H9 (cell line): Measurements from ENCODE around the gene SLC45A1. TPM values are rescaled to one million over a fixed set of nuclear protein-coding genes. Genes with fewer than 3 reads are reported as not detected.

Experiments
- DNase-seq: peaks from one replicate; pipeline ENCODE4 v3.0.0-alpha.2; 2017
- H2AFZ ChIP-seq: one replicate; pipeline ENCODE4 v1.6.1; 2013; ENCODE audit warnings: mild to moderate bottlenecking, low read length, control low read depth, moderate library complexity
- H2AK5ac ChIP-seq: 2 replicates; pipeline ENCODE4 v1.6.1; 2013; ENCODE audit warnings: low read length, control low read depth, mixed read lengths; ENCODE audit not compliant: insufficient read length
- H2BK120ac ChIP-seq: one replicate; pipeline ENCODE4 v1.6.1; 2013; ENCODE audit warnings: low read depth, mild to moderate bottlenecking, low read length, control low read depth, inconsistent platforms; ENCODE audit not compliant: poor library complexity, severe bottlenecking
- H2BK12ac ChIP-seq: 2 replicates; pipeline ENCODE4 v1.6.1; 2013; ENCODE audit warnings: low read length, control low read depth, mixed read lengths, low read depth; ENCODE audit not compliant: insufficient read length
- H2BK15ac ChIP-seq: 2 replicates; pipeline ENCODE4 v1.6.1; 2013; ENCODE audit warnings: low read depth, low read length, control low read depth
- H2BK20ac ChIP-seq: one replicate; pipeline ENCODE4 v1.6.1; 2013; ENCODE audit warnings: low read depth, mild to moderate bottlenecking, low read length, control low read depth, inconsistent platforms; ENCODE audit not compliant: poor library complexity, severe bottlenecking
- H2BK5ac ChIP-seq: 2 replicates; pipeline ENCODE4 v1.6.1; 2013; ENCODE audit warnings: low read length, control low read depth, mixed read lengths; ENCODE audit not compliant: insufficient read length
- H3K14ac ChIP-seq: 2 replicates; pipeline ENCODE4 v1.6.1; 2013; ENCODE audit warnings: low read length, control low read depth; ENCODE audit not compliant: insufficient read depth
- H3K18ac ChIP-seq: 2 replicates; pipeline ENCODE4 v1.6.1; 2013; ENCODE audit warnings: low read depth, mild to moderate bottlenecking, mixed read lengths, low read length, control low read depth; ENCODE audit not compliant: insufficient read length
- H3K23ac ChIP-seq: 2 replicates; pipeline ENCODE4 v1.6.1; 2013; ENCODE audit warnings: low read length, control low read depth, mixed read lengths, low read depth; ENCODE audit not compliant: insufficient read length
- H3K23me2 ChIP-seq: 2 replicates; pipeline ENCODE4 v1.6.1; 2013; ENCODE audit warnings: low read depth, mild to moderate bottlenecking, mixed read lengths, low read length, control low read depth; ENCODE audit not compliant: insufficient read length, poor library complexity, severe bottlenecking
- H3K27ac ChIP-seq: 2 replicates; pipeline ENCODE4 v1.5.1; 2013; ENCODE audit warnings: low read length, control low read depth, mixed read lengths, low read depth; ENCODE audit not compliant: insufficient read length
- H3K27me3 ChIP-seq: 2 replicates; pipeline ENCODE4 v1.6.1; 2013; ENCODE audit warnings: low read length, control low read depth, inconsistent platforms; ENCODE audit not compliant: insufficient read depth
- H3K4ac ChIP-seq: 2 replicates; pipeline ENCODE4 v1.6.1; 2013; ENCODE audit warnings: low read depth, mild to moderate bottlenecking, control low read depth, inconsistent platforms, low read length, moderate library complexity
- H3K4me1 ChIP-seq: 2 replicates; pipeline ENCODE4 v1.6.1; 2013; ENCODE audit warnings: low read length, control low read depth, inconsistent platforms; ENCODE audit not compliant: insufficient read depth
- H3K4me2 ChIP-seq: 2 replicates; pipeline ENCODE4 v1.6.1; 2013; ENCODE audit warnings: low read length, control low read depth, mixed read lengths; ENCODE audit not compliant: insufficient read length, insufficient read depth
- H3K56ac ChIP-seq: 2 replicates; pipeline ENCODE4 v1.6.1; 2013; ENCODE audit warnings: low read depth, mild to moderate bottlenecking, mixed read lengths, low read length, control low read depth; ENCODE audit not compliant: insufficient read length
- H3K79me1 ChIP-seq: 2 replicates; pipeline ENCODE4 v1.6.1; 2013; ENCODE audit warnings: low read depth, mild to moderate bottlenecking, moderate library complexity, low read length, control low read depth, inconsistent platforms; ENCODE audit not compliant: insufficient read depth, poor library complexity, severe bottlenecking
- H3K79me2 ChIP-seq: 2 replicates; pipeline ENCODE4 v1.6.1; 2013; ENCODE audit warnings: low read length, control low read depth, inconsistent platforms; ENCODE audit not compliant: insufficient read depth
- H3K9ac ChIP-seq: 2 replicates; pipeline ENCODE4 v1.6.1; 2013; ENCODE audit warnings: low read length, control low read depth, mixed read lengths; ENCODE audit not compliant: insufficient read length; ENCODE audit errors: extremely low read depth
- H3K9me3 ChIP-seq: one replicate; pipeline ENCODE4 v1.6.1; 2013; ENCODE audit warnings: low read depth, low read length, inconsistent platforms; ENCODE audit not compliant: control insufficient read depth
- H3T11ph ChIP-seq: one replicate; pipeline ENCODE4 v1.6.1; 2013; ENCODE audit warnings: mild to moderate bottlenecking, low read length, control low read depth, inconsistent platforms
- H4K20me1 ChIP-seq: one replicate; pipeline ENCODE4 v1.6.1; 2013; ENCODE audit not compliant: control insufficient read depth, insufficient read length, insufficient read depth
- H4K5ac ChIP-seq: 2 replicates; pipeline ENCODE4 v1.6.1; 2013; ENCODE audit warnings: low read depth, mild to moderate bottlenecking, mixed read lengths, low read length, control low read depth; ENCODE audit not compliant: insufficient read length
- H4K8ac ChIP-seq: replicated peaks from 2 replicates; pipeline ENCODE4 v1.6.1; 2013; ENCODE audit warnings: low read length, control low read depth, mixed read lengths, low read depth; ENCODE audit not compliant: insufficient read length
- H4K91ac ChIP-seq: 2 replicates; pipeline ENCODE4 v1.6.1; 2013; ENCODE audit warnings: low read depth, mild to moderate bottlenecking, moderate library complexity, mixed read lengths, low read length, control low read depth; ENCODE audit not compliant: insufficient read length
- H3K27ac Mint-ChIP-seq, 3 experiments: 2 replicates in 2 of 3; 3 replicates in 1 of 3; pipeline ENCODE4 v1.8.0; 2020 to 2021; ENCODE audit warnings: mixed read lengths in 3 of 3, mild to moderate bottlenecking in 1 of 3, moderate library complexity in 1 of 3
- H3K27me3 Mint-ChIP-seq: 2 replicates; pipeline ENCODE4 v1.8.0; 2021; ENCODE audit warnings: low read depth, mild to moderate bottlenecking, moderate library complexity, mixed read lengths
- H3K36me3 Mint-ChIP-seq, 3 experiments: 2 replicates in 2 of 3; 3 replicates in 1 of 3; pipeline ENCODE4 v1.8.0; 2020 to 2021; ENCODE audit warnings: low read depth in 3 of 3, mixed read lengths in 3 of 3; ENCODE audit not compliant: insufficient read depth in 1 of 3
- H3K4me1 Mint-ChIP-seq, 2 experiments: 2 replicates each; pipeline ENCODE4 v1.8.0; 2020; ENCODE audit warnings: mixed read lengths in 2 of 2
- H3K4me3 Mint-ChIP-seq, 2 experiments: 2 replicates in 1 of 2; 3 replicates in 1 of 2; pipeline ENCODE4 v1.8.0; 2020 to 2021; ENCODE audit warnings: mild to moderate bottlenecking in 2 of 2, mixed read lengths in 2 of 2, moderate library complexity in 1 of 2
- H3K9me3 Mint-ChIP-seq, 2 experiments: 2 replicates in 1 of 2; 3 replicates in 1 of 2; pipeline ENCODE4 v1.8.0; 2020; ENCODE audit warnings: mild to moderate bottlenecking in 2 of 2, mixed read lengths in 2 of 2, moderate library complexity in 1 of 2
- CTCF ChIP-seq: fragments of 200-600 bp; sonication (generic); conservative IDR thresholded peaks from 3 replicates; pipeline ENCODE4 v1.8.0; 2021; ENCODE audit warnings: antibody characterized with exemption, mild to moderate bottlenecking
- WGBS: extraction: QIAGEN DNeasy Blood & Tissue Kit; methylation state at CpG from one replicate; pipeline ENCODE4 v1.1.7; 2013; ENCODE audit warnings: missing lambda C conversion rate, low lambda C conversion rate, mixed read lengths; ENCODE audit not compliant: insufficient read length; ENCODE audit errors: extremely low coverage; 5-methylcytosine and 5-hydroxymethylcytosine counted together
- total RNA-seq: library from RNA; stranded (reverse); gene quantifications from 2 replicates; pipeline ENCODE4 v1.2.1, GENCODE V29; 2021

Gene SLC45A1
- total RNA-seq, 1 experiment from 2014 or later: 0.63 TPM

GRCh38 chr1:8307628-8308027 is 10.3 kb upstream of the SLC45A1 start:
- no peaks in the 10 kb centered on the region for H3K79me2 ChIP-seq
- peaks cover 2 to 8% (median 5%) of the 10 kb centered on the region in 3 experiments; a peak in 4 of 7 replicates for H3K36me3 Mint-ChIP-seq
- H4K20me1 ChIP-seq: no peaks in the 10 kb centered on the region
- H2BK5ac ChIP-seq: no peak overlapping the region
- peaks cover 0 to 7% of the 10 kb centered on the region in 2 experiments; a peak in 3 of 5 replicates for H3K9me3 Mint-ChIP-seq
- no CpG with 5 or more reads among the region's 4 CpGs for WGBS
- H3T11ph ChIP-seq: no peak overlapping the region
- H3K23ac ChIP-seq: no peak overlapping the region
- peaks cover 3 to 5% of the 10 kb centered on the region in 2 experiments; a peak in 1 of 4 replicates for H3K4me1 Mint-ChIP-seq
- TF ChIP-seq CTCF: no peak
- no peaks in the 10 kb centered on the region for H3K27me3 ChIP-seq
- no peaks in the 10 kb centered on the region for H3K79me1 ChIP-seq
- no peak for DNase-seq
- no peak overlapping the region for H3K18ac ChIP-seq
- H3K27me3 Mint-ChIP-seq: no peaks in the 10 kb centered on the region
- H3K4me3 Mint-ChIP-seq: no peak overlapping the region
- no peak overlapping the region for H2BK120ac ChIP-seq
- H2BK12ac ChIP-seq: no peak overlapping the region
- H3K4me1 ChIP-seq: no peaks in the 10 kb centered on the region
- no peak overlapping the region for H3K9ac ChIP-seq
- H2AK5ac ChIP-seq: no peak overlapping the region
- no peak overlapping the region for H4K91ac ChIP-seq
- H3K14ac ChIP-seq: no peak overlapping the region
- no peak overlapping the region for H4K5ac ChIP-seq
- H3K27ac Mint-ChIP-seq: no peak overlapping the region
- no peak overlapping the region for H2AFZ ChIP-seq
- no peak overlapping the region for H2BK15ac ChIP-seq
- no peak overlapping the region for H2BK20ac ChIP-seq
- H3K4ac ChIP-seq: no peak overlapping the region
- no peaks in the 10 kb centered on the region for H3K9me3 ChIP-seq
- no peak overlapping the region for H3K4me2 ChIP-seq
- no peak overlapping the region for H4K8ac ChIP-seq
- no peak overlapping the region for H3K27ac ChIP-seq
- H3K56ac ChIP-seq: no peak overlapping the region
- H3K23me2 ChIP-seq: no peaks in the 10 kb centered on the region
